HepG2 (cell line): ENCODE results near the gene NELFB. TPM values are rescaled to one million over a fixed set of nuclear protein-coding genes. Genes with fewer than 3 reads are reported as not detected.

ENCODE experiments used
- DDIT3 ChIP-seq: sonication (generic); formaldehyde crosslinking; IDR thresholded peaks from 2 replicates; pipeline ENCODE4 v1.4.0; 2020; ENCODE audit warnings: mild to moderate bottlenecking, missing genetic modification reagents
- DNMT3B ChIP-seq: conservative IDR thresholded peaks from 2 replicates; pipeline ENCODE4 v1.6.1; 2016; ENCODE audit warnings: missing biosample characterization, control low read depth
- E2F1 ChIP-seq: sonication (generic); formaldehyde crosslinking; IDR thresholded peaks from 2 replicates; pipeline ENCODE4 v1.5.0; 2020; ENCODE audit warnings: missing genetic modification reagents
- ELF1 ChIP-seq: sonication (generic); formaldehyde crosslinking; IDR thresholded peaks from 2 replicates; pipeline ENCODE4 v1.4.0; 2020; ENCODE audit warnings: missing genetic modification reagents
- IRF2 ChIP-seq: IDR thresholded peaks from 2 replicates; pipeline ENCODE4 v1.6.1; 2018; ENCODE audit warnings: missing genetic modification reagents, missing compliant biosample characterization
- PCBP2 ChIP-seq: fragments of 200-400 bp; formaldehyde crosslinking; optimal IDR thresholded peaks from 2 replicates; pipeline ENCODE3; 2018; ENCODE audit warnings: low read length, low read depth; ENCODE audit not compliant: poor library complexity, severe bottlenecking
- RBM22 ChIP-seq: fragments of 200-400 bp; formaldehyde crosslinking; optimal IDR thresholded peaks from 2 replicates; pipeline ENCODE3; 2017; ENCODE audit warnings: mild to moderate bottlenecking, low read length, moderate library complexity
- RCOR2 ChIP-seq: IDR thresholded peaks from 2 replicates; pipeline ENCODE4 v1.6.1; 2016; ENCODE audit warnings: missing biosample characterization, missing genetic modification reagents
- RFX5 ChIP-seq: IDR thresholded peaks from 2 replicates; pipeline ENCODE4 v1.6.1; 2011; ENCODE audit warnings: low read depth, low read length, improper control_type of control experiment
- RORA ChIP-seq: sonication (generic); formaldehyde crosslinking; IDR thresholded peaks from 2 replicates; pipeline ENCODE4 v1.5.0; 2020; ENCODE audit warnings: mild to moderate bottlenecking, missing genetic modification reagents, moderate library complexity
- SATB2 ChIP-seq: sonication (generic); formaldehyde crosslinking; IDR thresholded peaks from 2 replicates; pipeline ENCODE4 v1.5.0; 2020; ENCODE audit warnings: missing genetic modification reagents
- SOX13 ChIP-seq, 3 experiments: fragments of 450-650 bp in 1 of 3; sonication (generic) in 1 of 3; formaldehyde crosslinking in 1 of 3; IDR thresholded peaks in 2 of 3; conservative IDR thresholded peaks in 1 of 3; 2 replicates each; pipeline versions ENCODE4 v1.5.0 to v1.6.1; 2016 to 2020; ENCODE audit warnings: antibody characterized with exemption in 1 of 3, mild to moderate bottlenecking in 1 of 3, missing compliant biosample characterization in 1 of 3, missing genetic modification reagents in 1 of 3, moderate library complexity in 1 of 3
- TBX2 ChIP-seq: sonication (generic); formaldehyde crosslinking; IDR thresholded peaks from 2 replicates; pipeline ENCODE4 v1.5.0; 2020; ENCODE audit warnings: missing genetic modification reagents, mild to moderate bottlenecking, borderline replicate concordance
- ZBTB21 ChIP-seq: sonication (generic); formaldehyde crosslinking; IDR thresholded peaks from 2 replicates; pipeline ENCODE4 v1.4.0; 2020; ENCODE audit warnings: missing genetic modification reagents
- ZMYM2 ChIP-seq: sonication (generic); formaldehyde crosslinking; IDR thresholded peaks from 2 replicates; pipeline ENCODE4 v1.8.0; 2022; ENCODE audit warnings: mild to moderate bottlenecking, missing genetic modification reagents
- ZNF101 ChIP-seq: sonication (generic); formaldehyde crosslinking; IDR thresholded peaks from 2 replicates; pipeline ENCODE4 v1.4.0; 2020; ENCODE audit warnings: mild to moderate bottlenecking, low read depth, missing genetic modification reagents, borderline replicate concordance
- ZNF205 ChIP-seq: IDR thresholded peaks from 2 replicates; pipeline ENCODE4 v1.6.1; 2018; ENCODE audit warnings: missing biosample characterization, missing genetic modification reagents
- ZNF24 ChIP-seq: fragments of 450-650 bp; IDR thresholded peaks from 2 replicates; pipeline ENCODE4 v1.6.1; 2017; ENCODE audit warnings: antibody characterized with exemption, mild to moderate bottlenecking
- ZNF280B ChIP-seq: sonication (generic); formaldehyde crosslinking; IDR thresholded peaks from 2 replicates; pipeline ENCODE4 v1.5.0; 2020; ENCODE audit warnings: missing genetic modification reagents, mild to moderate bottlenecking, borderline replicate concordance
- ZNF317 ChIP-seq: sonication (generic); formaldehyde crosslinking; IDR thresholded peaks from 2 replicates; pipeline ENCODE4 v1.5.0; 2020; ENCODE audit warnings: mild to moderate bottlenecking, missing genetic modification reagents
- ZNF432 ChIP-seq: sonication (generic); formaldehyde crosslinking; IDR thresholded peaks from 2 replicates; pipeline ENCODE4 v1.5.0; 2020; ENCODE audit warnings: missing genetic modification reagents, mild to moderate bottlenecking, borderline replicate concordance
- ZNF660 ChIP-seq: sonication (generic); formaldehyde crosslinking; IDR thresholded peaks from 2 replicates; pipeline ENCODE4 v1.5.1; 2020; ENCODE audit warnings: mild to moderate bottlenecking, low read depth, missing genetic modification reagents, borderline replicate concordance
- ZNF710 ChIP-seq: sonication (generic); formaldehyde crosslinking; IDR thresholded peaks from 2 replicates; pipeline ENCODE4 v1.5.0; 2020; ENCODE audit warnings: mild to moderate bottlenecking, missing genetic modification reagents, borderline replicate concordance
- ZNF768 ChIP-seq: sonication (generic); formaldehyde crosslinking; IDR thresholded peaks from 2 replicates; pipeline ENCODE4 v1.4.0; 2020; ENCODE audit warnings: missing genetic modification reagents
- ZNF776 ChIP-seq: sonication (generic); formaldehyde crosslinking; IDR thresholded peaks from 2 replicates; pipeline ENCODE4 v1.4.0; 2020; ENCODE audit warnings: mild to moderate bottlenecking, missing genetic modification reagents
- ZNF777 ChIP-seq: sonication (generic); formaldehyde crosslinking; IDR thresholded peaks from 2 replicates; pipeline ENCODE4 v1.4.0; 2020; ENCODE audit warnings: missing genetic modification reagents
- polyA plus RNA-seq, 8 experiments: library from polyadenylated mRNA; depleted of rRNA in 3 of 8; stranded (reverse) in 7 of 8; unstranded in 1 of 8; fragments of >200 nt; fragmentation: Illumina TruSeq in 4 of 8; extraction: Trizol in 4 of 8; gene quantifications; 2 replicates each; pipeline versions ENCODE4 v1.2.1 to v1.2.3, GENCODE V29; 2011 to 2016; ENCODE audit warnings: low read depth in 4 of 8, missing spikeins in 1 of 8, mixed read lengths in 1 of 8; ENCODE audit not compliant: insufficient read depth in 1 of 8
- total RNA-seq, 5 experiments: library from RNA; depleted of rRNA; stranded (reverse); fragments of >200 nt; fragmentation: Illumina TruSeq; extraction: Trizol; gene quantifications; 2 replicates each; pipeline ENCODE4 v1.2.3, GENCODE V29; 2016; ENCODE audit warnings: low read depth in 1 of 5

Gene NELFB
- total and polyA plus RNA-seq, 2 of the 13 experiments (the other 11 are each of a cell fraction or from before 2014, with no cell fraction given) = 26.5 to 45.8 TPM

- TF ChIP-seq RCOR2 (CRISPR knock-in tag) (no peak), ZNF660 (no peak), DNMT3B (CRISPR knock-in tag) (no peak), ZNF710 (no peak; the same call in 1 of the 2 replicates), ZNF24 (no peak), ZNF777 (CRISPR knock-in tag) (0 out of 2 replicates have a peak, but pooled peaks have one; percentile 57), ZNF280B (no peak), ZNF101 (CRISPR knock-in tag) (no peak), PCBP2 (no peak), IRF2 (CRISPR knock-in tag) (no peak), RBM22 (no peak), RORA (CRISPR knock-in tag) (no peak), ELF1 (CRISPR knock-in tag) (no peak), SATB2 (0 out of 2 replicates have a peak, but pooled peaks have one; percentile 54), DDIT3 (0 out of 2 replicates have a peak, but pooled peaks have one; percentile 31), ZNF205 (CRISPR knock-in tag) (peak; percentile 60; the same call in 1 of the 2 replicates), ZNF768 (CRISPR knock-in tag) (0 out of 2 replicates have a peak, but pooled peaks have one; percentile 47), SOX13 (IDR thresholded peaks at IDR 0.05) (no peak), SOX13 (CRISPR knock-in tag; conservative IDR thresholded peaks at IDR 0.05 in 1 of 2, IDR thresholded peaks at IDR 0.05 in 1 of 2) (peak in 1 of 2 experiments; percentile 20; a peak in 1 of 4 replicates), ZNF432 (CRISPR knock-in tag) (no peak), ZBTB21 (no peak), ZNF776 (CRISPR knock-in tag) (peak; percentile 69; the same call in 1 of the 2 replicates), ZMYM2 (CRISPR knock-in tag) (no peak), RFX5 (no peak), TBX2 (CRISPR knock-in tag) (no peak), ZNF317 (CRISPR knock-in tag) (no peak), E2F1 (CRISPR knock-in tag) (peak; percentile 90)
These were observed at the start of gene NELFB (continued) for GRCh38 chr9:137254624-137255447.
